Peyer's patch (tissue), 4 donors: ENCODE results near the gene IRF4. TPM values are rescaled to one million over a fixed set of nuclear protein-coding genes. Genes with fewer than 3 reads are reported as not detected.
A peak's percentile ranks its signal among the peaks of the same experiment; 100 is the strongest.
"Not testable (repeated sequence)": the region's sequence is repeated elsewhere in the genome, so short reads cannot be mapped to it uniquely, and the experiment has no call there.

Experiments
- DNase-seq, 3 donors: peaks; one replicate each; pipeline ENCODE4 v3.0.0-alpha.2; 2017 to 2019
- H3K27ac ChIP-seq, 4 donors: fragments of 200-600 bp; sonication (generic); one replicate each; pipeline ENCODE4 v1.5.1; 2016 to 2019
- H3K27me3 ChIP-seq, 2 donors: fragments of 200-600 bp; sonication (generic); one replicate each; pipeline ENCODE4 v1.5.1; 2019
- H3K36me3 ChIP-seq, 3 donors: fragments of 200-600 bp; sonication (generic); one replicate each; pipeline ENCODE4 v1.5.1; 2016 to 2019
- H3K4me1 ChIP-seq, 4 donors: fragments of 200-600 bp; sonication (generic); one replicate each; pipeline ENCODE4 v1.5.1; 2016 to 2019
- H3K4me3 ChIP-seq, 4 donors: fragments of 200-600 bp; sonication (generic); 1 replicate in 3 of 4; 2 replicates in 1 of 4; pipeline ENCODE4 v1.5.1; 2016 to 2019; ENCODE audit warnings: mild to moderate bottlenecking in 1 of 4
- H3K9me3 ChIP-seq, 4 donors: fragments of 200-600 bp; sonication (generic); one replicate each; pipeline ENCODE4 v1.5.1; 2016 to 2019; ENCODE audit warnings: mild to moderate bottlenecking in 1 of 4
- CTCF ChIP-seq, 6 experiments: fragments of 450-650 bp in 4 of 6; fragments of 200-600 bp in 2 of 6; sonication (generic) in 1 of 6; IDR thresholded peaks; one replicate each; pipeline ENCODE4 v1.5.1; 2017 to 2019; ENCODE audit warnings: antibody characterized with exemption in 6 of 6, mild to moderate bottlenecking in 3 of 6, moderate library complexity in 1 of 6
- POLR2A ChIP-seq, 2 donors: fragments of 450-650 bp; IDR thresholded peaks; one replicate each; pipeline ENCODE4 v1.5.1; 2017; ENCODE audit warnings: antibody characterized with exemption in 2 of 2, mild to moderate bottlenecking in 2 of 2, moderate library complexity in 2 of 2
- total RNA-seq, 4 donors: library from RNA; depleted of rRNA; stranded (reverse); fragments of >200 nt; gene quantifications; one replicate each; pipeline ENCODE4 v1.1.0, GENCODE V29; 2016

IRF4 gene
- total RNA-seq, 4 donors from 2014 or later, result 0.47 to 57.8 (median 6.9) TPM

GRCh38 chr6:372336-372911 is 19.1 kb upstream of the IRF4 start:
- Histone ChIP-seq H3K36me3 (no peaks in the 10 kb centered on the region), H3K4me1 (peaks cover 0 to 10% (median 0%) of the 10 kb centered on the region in 4 donors), H3K9me3 (peaks cover 0 to 5% (median 0%) of the 10 kb centered on the region in 4 donors), H3K27ac (no peak overlapping the region), H3K4me3 (peak overlapping the region in 1 of 4 donors; percentile 16), H3K27me3 (no peaks in the 10 kb centered on the region)
- TF ChIP-seq POLR2A (IDR thresholded peaks at IDR 0.05), result no peak
- no peak for TF ChIP-seq CTCF (IDR thresholded peaks at IDR 0.05)
- peak in 2 of 3 donors; percentile 50 to 79 for DNase-seq

- Histone ChIP-seq H3K4me3 (no peak overlapping the region), H3K27ac (no peak overlapping the region), H3K36me3 (no peaks in the 10 kb centered on the region), H3K4me1 (peaks cover 0 to 10% (median 0%) of the 10 kb centered on the region in 4 donors), H3K9me3 (peaks cover 0 to 5% (median 0%) of the 10 kb centered on the region in 4 donors), H3K27me3 (no peaks in the 10 kb centered on the region)
- TF ChIP-seq CTCF (IDR thresholded peaks at IDR 0.05) (no peak), POLR2A (IDR thresholded peaks at IDR 0.05) (no peak)
- peak in 1 of 3 donors; percentile 29 for DNase-seq
Measured at GRCh38 chr6:373031-373430, 18.5 kb upstream of the IRF4 start.

- Histone ChIP-seq H3K4me1 (peaks cover 0 to 14% (median 0%) of the 10 kb centered on the region in 4 donors), H3K4me3 (no peak overlapping the region), H3K36me3 (no peaks in the 10 kb centered on the region), H3K27ac (no peak overlapping the region), H3K9me3 (peaks cover 0 to 5% (median 0%) of the 10 kb centered on the region in 4 donors), H3K27me3 (no peaks in the 10 kb centered on the region)
- no peak for TF ChIP-seq POLR2A (IDR thresholded peaks at IDR 0.05)
- TF ChIP-seq CTCF (IDR thresholded peaks at IDR 0.05), result no peak
- peak in 1 of 3 donors; percentile 34 for DNase-seq
Measured at GRCh38 chr6:373773-374724, 17.5 kb upstream of the IRF4 start.

GRCh38 chr6:374956-375355 is 16.6 kb upstream of the IRF4 start:
- Histone ChIP-seq H3K9me3 (peaks cover 0 to 5% (median 0%) of the 10 kb centered on the region in 4 donors), H3K27ac (no peak overlapping the region), H3K4me1 (peaks cover 0 to 23% (median 3%) of the 10 kb centered on the region in 4 donors), H3K4me3 (no peak overlapping the region), H3K36me3 (no peaks in the 10 kb centered on the region), H3K27me3 (no peaks in the 10 kb centered on the region)
- DNase-seq, result peak in 1 of 3 donors; percentile 37
- TF ChIP-seq POLR2A (IDR thresholded peaks at IDR 0.05) (no peak), CTCF (IDR thresholded peaks at IDR 0.05) (no peak)

GRCh38 chr6:376827-377640 is 14.5 kb upstream of the IRF4 start:
- H3K27ac ChIP-seq, result peak overlapping the region in 1 of 4 donors; percentile 38
- H3K4me1 ChIP-seq, result peaks cover 0 to 24% (median 3%) of the 10 kb centered on the region in 4 donors
- DNase-seq, result peak in 2 of 3 donors; percentile 55 to 63
- peaks cover 0 to 5% (median 0%) of the 10 kb centered on the region in 4 donors for H3K9me3 ChIP-seq
- no peak overlapping the region for H3K4me3 ChIP-seq
- H3K27me3 ChIP-seq, result no peaks in the 10 kb centered on the region
- no peaks in the 10 kb centered on the region for H3K36me3 ChIP-seq
- TF ChIP-seq CTCF (IDR thresholded peaks at IDR 0.05) (no peak), POLR2A (IDR thresholded peaks at IDR 0.05) (no peak)

- H3K27ac ChIP-seq, H3K36me3 ChIP-seq, H3K9me3 ChIP-seq, H3K27me3 ChIP-seq, H3K4me3 ChIP-seq: not testable (repeated sequence)
- peak in 1 of 3 donors; percentile 43 for DNase-seq
- peaks cover 0 to 18% (median 3%) of the 10 kb centered on the region in 4 donors for H3K4me1 ChIP-seq
Measured at GRCh38 chr6:377641-378020, 13.9 kb upstream of the IRF4 start.
